Putamen (tissue), 1 donor: Measurements from ENCODE around the gene PPP1R36.
A peak's percentile ranks its signal among the peaks of the same experiment; 100 is the strongest.
"Not testable (repeated sequence)": the region's sequence is repeated elsewhere in the genome, so short reads cannot be mapped to it uniquely, and the experiment has no call there.

ENCODE experiments used
- DNase-seq: peaks from one replicate; pipeline ENCODE4 v3.0.0-alpha.2; 2016; ENCODE audit warnings: low spot score

The PPP1R36 gene

GRCh38 chr14:64566651-64567122 is 16.9 kb downstream of the PPP1R36 start:
- DNase-seq: no peak

GRCh38 chr14:64569138-64569631 is 19.4 kb downstream of the PPP1R36 start:
- peak; percentile 74 for DNase-seq

- DNase-seq: not testable (repeated sequence)
These were observed 19.9 kb downstream of the PPP1R36 start for GRCh38 chr14:64569646-64570045.

- DNase-seq: no peak
These were observed 22.8 kb downstream of the PPP1R36 start for GRCh38 chr14:64572386-64573104.

- DNase-seq: peak; percentile 94
These were observed 23.3 kb downstream of the PPP1R36 start for GRCh38 chr14:64573109-64573508.

- DNase-seq: no peak
These were observed 24.8 kb downstream of the PPP1R36 start for GRCh38 chr14:64574371-64575107.

- no peak for DNase-seq
These were observed 27.4 kb downstream of the PPP1R36 start for GRCh38 chr14:64577211-64577610.

GRCh38 chr14:64580467-64580866 is 30.7 kb downstream of the PPP1R36 start:
- no peak for DNase-seq

GRCh38 chr14:64581363-64581762 is 31.6 kb downstream of the PPP1R36 start:
- no peak for DNase-seq

GRCh38 chr14:64581817-64582216 is 32.1 kb downstream of the PPP1R36 start:
- DNase-seq: no peak

GRCh38 chr14:64584190-64584589 is 34.4 kb downstream of the PPP1R36 start:
- no peak for DNase-seq

GRCh38 chr14:64591809-64592208 is 42.0 kb downstream of the PPP1R36 start:
- no peak for DNase-seq

- no peak for DNase-seq
These were observed 44.7 kb downstream of the PPP1R36 start for GRCh38 chr14:64594438-64594837.

GRCh38 chr14:64598404-64598803 is 48.6 kb downstream of the PPP1R36 start:
- no peak for DNase-seq

GRCh38 chr14:64601571-64601970 is 51.8 kb downstream of the PPP1R36 start:
- DNase-seq: no peak

- DNase-seq: no peak
These were observed 53.1 kb downstream of the PPP1R36 start for GRCh38 chr14:64602826-64603225.

GRCh38 chr14:64604001-64604400 is 54.2 kb downstream of the PPP1R36 start:
- no peak for DNase-seq

- no peak for DNase-seq
These were observed 55.1 kb downstream of the PPP1R36 start for GRCh38 chr14:64604881-64605280.

- no peak for DNase-seq
These were observed 56.3 kb downstream of the PPP1R36 start for GRCh38 chr14:64605926-64606685.

- no peak for DNase-seq
These were observed 60.4 kb downstream of the PPP1R36 start for GRCh38 chr14:64610049-64610746.

GRCh38 chr14:64611358-64612020 is 61.7 kb downstream of the PPP1R36 start:
- DNase-seq: no peak
